Dendritic cell treated with granulocyte-macrophage colony-stimulating factor and Interleukin-4, amounts not matched to agents 40 ng/mL and 50 ng/mL, for 4 days (primary cell): ENCODE data around the gene ZNF324.
"Not testable (repeated sequence)": the region's sequence is repeated elsewhere in the genome, so short reads cannot be mapped to it uniquely, and the experiment has no call there.

Experiments
- H3K27ac Mint-ChIP-seq: one replicate; pipeline ENCODE4 v1.8.0; 2022; ENCODE audit warnings: mild to moderate bottlenecking, mixed read lengths
- H3K27me3 Mint-ChIP-seq: one replicate; pipeline ENCODE4 v1.8.0; 2022; ENCODE audit warnings: mild to moderate bottlenecking, mixed read lengths
- H3K36me3 Mint-ChIP-seq: one replicate; pipeline ENCODE4 v1.8.0; 2022; ENCODE audit warnings: low read depth, mixed read lengths
- H3K4me1 Mint-ChIP-seq: one replicate; pipeline ENCODE4 v1.8.0; 2022; ENCODE audit warnings: low read depth, mixed read lengths
- H3K4me3 Mint-ChIP-seq: one replicate; pipeline ENCODE4 v1.8.0; 2022; ENCODE audit warnings: mild to moderate bottlenecking, moderate library complexity, mixed read lengths
- H3K9me3 Mint-ChIP-seq: one replicate; pipeline ENCODE4 v1.8.0; 2022; ENCODE audit warnings: mixed read lengths
- intact Hi-C: fragments of 100-400 bp; cut with micrococcal nuclease; formaldehyde crosslinking; loops from one replicate; pipeline ENCODE4 v1.15.0; 2022

ZNF324 gene

GRCh38 chr19:58455306-58455705, 11.6 kb upstream of the ZNF324 start:
- H3K4me3 Mint-ChIP-seq = no peak overlapping the region
- peaks cover 5% of the 10 kb centered on the region for H3K27me3 Mint-ChIP-seq

GRCh38 chr19:58456111-58456510, 10.8 kb upstream of the ZNF324 start:
- Mint-ChIP-seq H3K4me1 (peaks cover 23% of the 10 kb centered on the region), H3K27ac (no peak overlapping the region), H3K9me3 (no peaks in the 10 kb centered on the region), H3K4me3 (no peak overlapping the region), H3K36me3 (peaks cover 64% of the 10 kb centered on the region), H3K27me3 (peaks cover 2% of the 10 kb centered on the region)
- intact Hi-C loops = no loop called here

More at GRCh38 chr19:58455306-58455705, 11.6 kb upstream of the ZNF324 start:
- intact Hi-C loops = no loop called here
- Mint-ChIP-seq H3K27ac (no peak overlapping the region), H3K9me3 (no peaks in the 10 kb centered on the region), H3K4me1 (peaks cover 28% of the 10 kb centered on the region), H3K36me3 (peaks cover 64% of the 10 kb centered on the region)

- Mint-ChIP-seq H3K36me3 (peaks cover 43% of the 10 kb centered on the region), H3K27me3 (no peaks in the 10 kb centered on the region), H3K9me3 (no peaks in the 10 kb centered on the region), H3K27ac (no peak overlapping the region), H3K4me3 (no peak overlapping the region), H3K4me1 (no peaks in the 10 kb centered on the region)
- intact Hi-C loops = no loop called here
These were observed 6.8 kb upstream of the ZNF324 start for GRCh38 chr19:58460039-58460438.

GRCh38 chr19:58466089-58466759, 656 bp upstream of the ZNF324 start:
- Mint-ChIP-seq H3K27me3 (no peaks in the 10 kb centered on the region), H3K27ac (peak overlapping the region; percentile 76), H3K9me3 (no peaks in the 10 kb centered on the region), H3K4me1 (peaks cover 26% of the 10 kb centered on the region), H3K36me3 (peaks cover 23% of the 10 kb centered on the region), H3K4me3 (peak overlapping the region; percentile 76)
- intact Hi-C loops = loop anchor here (1.0 to 2.0 kb wide), 3 partner anchors 15 to 58 kb away; partner anchors contain the start of genes ZNF324B and ZNF584

- Mint-ChIP-seq H3K27ac (no peak overlapping the region), H3K36me3 (peaks cover 44% of the 10 kb centered on the region), H3K4me1 (peaks cover 26% of the 10 kb centered on the region), H3K4me3 (peak overlapping the region; percentile 76), H3K27me3 (no peaks in the 10 kb centered on the region), H3K9me3 (no peaks in the 10 kb centered on the region)
- intact Hi-C loops = no loop called here
These were observed 1.4 kb downstream of the ZNF324 start for GRCh38 chr19:58468216-58468839.

- no peak overlapping the region for H3K27ac Mint-ChIP-seq
These were observed 2.5 kb downstream of the ZNF324 start for GRCh38 chr19:58469241-58470013.

GRCh38 chr19:58470837-58471543, 4.1 kb downstream of the ZNF324 start:
- H3K4me3 Mint-ChIP-seq, H3K27me3 Mint-ChIP-seq, intact Hi-C loops, H3K27ac Mint-ChIP-seq, H3K9me3 Mint-ChIP-seq: not testable (repeated sequence)
- H3K36me3 Mint-ChIP-seq = peaks cover 57% of the 10 kb centered on the region
- H3K4me1 Mint-ChIP-seq = peaks cover 41% of the 10 kb centered on the region

More at GRCh38 chr19:58469241-58470013, 2.5 kb downstream of the ZNF324 start:
- Mint-ChIP-seq H3K9me3 (no peaks in the 10 kb centered on the region), H3K27me3 (no peaks in the 10 kb centered on the region), H3K4me3 (no peak overlapping the region), H3K4me1 (peaks cover 29% of the 10 kb centered on the region), H3K36me3 (peaks cover 52% of the 10 kb centered on the region)
- intact Hi-C loops = no loop called here

GRCh38 chr19:58471736-58472135, 4.9 kb downstream of the ZNF324 start:
- H3K4me3 Mint-ChIP-seq = no peak overlapping the region
- intact Hi-C loops = no loop called here
- H3K27me3 Mint-ChIP-seq = no peaks in the 10 kb centered on the region
- H3K27ac Mint-ChIP-seq = no peak overlapping the region
- no peaks in the 10 kb centered on the region for H3K9me3 Mint-ChIP-seq
- H3K36me3 Mint-ChIP-seq = peaks cover 58% of the 10 kb centered on the region
- H3K4me1 Mint-ChIP-seq = peaks cover 39% of the 10 kb centered on the region

GRCh38 chr19:58473775-58474174, 6.9 kb downstream of the ZNF324 start:
- peaks cover 70% of the 10 kb centered on the region for H3K36me3 Mint-ChIP-seq
- no peaks in the 10 kb centered on the region for H3K27me3 Mint-ChIP-seq
- H3K4me1 Mint-ChIP-seq = peaks cover 33% of the 10 kb centered on the region
- no peak overlapping the region for H3K4me3 Mint-ChIP-seq
- intact Hi-C loops = no loop called here
- H3K9me3 Mint-ChIP-seq = no peaks in the 10 kb centered on the region
- H3K27ac Mint-ChIP-seq = no peak overlapping the region

- H3K27me3 Mint-ChIP-seq = no peaks in the 10 kb centered on the region
- H3K4me1 Mint-ChIP-seq = peaks cover 26% of the 10 kb centered on the region
- intact Hi-C loops = no loop called here
- no peak overlapping the region for H3K27ac Mint-ChIP-seq
- peaks cover 72% of the 10 kb centered on the region for H3K36me3 Mint-ChIP-seq
- H3K4me3 Mint-ChIP-seq = no peak overlapping the region
- H3K9me3 Mint-ChIP-seq = no peaks in the 10 kb centered on the region
These were observed 7.6 kb downstream of the ZNF324 start for GRCh38 chr19:58474291-58474996.

GRCh38 chr19:58474997-58475713, 8.3 kb downstream of the ZNF324 start:
- peak overlapping the region; percentile 97 for H3K27ac Mint-ChIP-seq
- H3K4me1 Mint-ChIP-seq = peaks cover 26% of the 10 kb centered on the region
- peaks cover 72% of the 10 kb centered on the region for H3K36me3 Mint-ChIP-seq
- peak overlapping the region; percentile 92 for H3K4me3 Mint-ChIP-seq
- intact Hi-C loops = loop anchor here (5.0 kb wide), 1 partner anchor 148 kb away; the partner anchor contains the start of gene ZSCAN22
- no peaks in the 10 kb centered on the region for H3K27me3 Mint-ChIP-seq
- H3K9me3 Mint-ChIP-seq = no peaks in the 10 kb centered on the region

- H3K4me1 Mint-ChIP-seq = peaks cover 26% of the 10 kb centered on the region
- no peaks in the 10 kb centered on the region for H3K9me3 Mint-ChIP-seq
- peak within 1 kb of the TSS; percentile 97 for H3K27ac Mint-ChIP-seq
- H3K4me3 Mint-ChIP-seq = peak within 1 kb of the TSS; percentile 92
- intact Hi-C loops = loop anchor here (1.0 to 5.0 kb wide), 2 partner anchors 9 to 149 kb away; partner anchors contain the start of genes ZNF324 and ZSCAN22
- peaks cover 72% of the 10 kb centered on the region for H3K36me3 Mint-ChIP-seq
- H3K27me3 Mint-ChIP-seq = no peaks in the 10 kb centered on the region
These were observed 9.0 kb downstream of the ZNF324 start, which contains the start of gene ZNF446 for GRCh38 chr19:58475714-58476497. Gene ZNF446, plus strand, starts transcription at chr19:58476352. Its CDS starts 867 bp downstream, at chr19:58477219.
